Progenitor cell of endocrine pancreas (in vitro differentiated cells): ENCODE measurements around the gene ARHGAP26. TPM values are rescaled to one million over a fixed set of nuclear protein-coding genes. Genes with fewer than 3 reads are reported as not detected.

Experiments
- DNase-seq: peaks from one replicate; pipeline ENCODE4 v3.0.0; 2021; ENCODE audit warnings: low spot score; ENCODE audit not compliant: unreplicated experiment
- H3K27ac Mint-ChIP-seq: 2 replicates; pipeline ENCODE4 v1.8.0; 2021; ENCODE audit warnings: mild to moderate bottlenecking, moderate library complexity, mixed read lengths
- H3K27me3 Mint-ChIP-seq: 2 replicates; pipeline ENCODE4 v1.8.0; 2021; ENCODE audit warnings: mixed read lengths
- H3K36me3 Mint-ChIP-seq: 2 replicates; pipeline ENCODE4 v1.8.0; 2022; ENCODE audit warnings: mixed read lengths; ENCODE audit not compliant: insufficient read depth
- H3K4me1 Mint-ChIP-seq: 2 replicates; pipeline ENCODE4 v1.8.0; 2021; ENCODE audit warnings: low read depth, mixed read lengths
- H3K4me3 Mint-ChIP-seq: 2 replicates; pipeline ENCODE4 v1.8.0; 2021; ENCODE audit warnings: low read depth, mild to moderate bottlenecking, moderate library complexity, mixed read lengths
- H3K9me3 Mint-ChIP-seq: 2 replicates; pipeline ENCODE4 v1.8.0; 2021; ENCODE audit warnings: low read depth, mixed read lengths
- total RNA-seq: library from RNA; stranded (reverse); gene quantifications from 2 replicates; pipeline ENCODE4 v1.2.1, GENCODE V29; 2021
- TF ChIP-seq, protein P1 (sequence below): fragments of 200-600 bp; sonication (generic); IDR thresholded peaks from one replicate; pipeline ENCODE4 v1.5.0; 2021; ENCODE audit warnings: antibody characterized with exemption, mild to moderate bottlenecking; ENCODE audit not compliant: unreplicated experiment

ARHGAP26 gene
- total RNA-seq, 1 donor from 2014 or later: 21.3 TPM

DNA sequence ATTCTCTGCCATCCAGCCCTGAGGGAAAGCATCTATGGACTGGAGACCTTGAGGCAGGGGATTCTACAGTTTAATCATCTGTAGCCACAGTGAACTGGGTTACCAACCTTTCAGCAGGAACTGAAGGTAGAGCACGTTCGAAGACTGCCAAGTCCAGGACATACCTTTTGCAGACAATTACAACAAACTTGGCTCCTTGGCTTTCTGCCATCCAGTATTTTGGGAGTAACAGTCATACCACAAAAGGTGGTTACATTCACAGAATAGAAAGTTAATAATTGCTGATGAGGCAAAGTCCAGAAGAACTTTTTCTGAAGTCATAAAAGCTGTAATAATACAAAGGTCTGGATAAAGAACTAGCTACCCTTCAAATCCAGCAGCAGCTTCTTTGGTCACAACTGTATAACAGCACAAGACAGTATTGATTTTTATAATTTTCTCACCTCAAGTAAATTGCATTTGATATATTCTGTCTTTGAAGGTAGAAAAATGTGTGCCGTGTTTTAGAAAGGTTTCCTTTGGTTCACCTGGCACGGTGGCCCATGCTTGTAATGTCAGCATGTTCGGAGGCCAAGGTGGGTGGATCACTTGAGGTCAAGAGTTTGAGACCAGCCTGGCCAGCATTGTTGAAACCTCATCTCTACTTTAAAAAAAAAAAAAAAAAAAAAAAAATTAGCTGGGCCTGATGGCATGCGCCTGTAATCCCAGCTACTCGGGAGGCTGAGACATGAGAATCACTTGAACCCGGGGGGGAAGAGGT, 396.7 kb downstream of the ARHGAP26 start:
- Mint-ChIP-seq H3K4me3 (no peak overlapping the region), H3K9me3 (no peaks in the 10 kb centered on the region), H3K27ac (no peak overlapping the region), H3K36me3 (no peaks in the 10 kb centered on the region), H3K27me3 (no peaks in the 10 kb centered on the region), H3K4me1 (peaks cover 2% of the 10 kb centered on the region)
- no peak for DNase-seq
- TF ChIP-seq, protein P1, sequence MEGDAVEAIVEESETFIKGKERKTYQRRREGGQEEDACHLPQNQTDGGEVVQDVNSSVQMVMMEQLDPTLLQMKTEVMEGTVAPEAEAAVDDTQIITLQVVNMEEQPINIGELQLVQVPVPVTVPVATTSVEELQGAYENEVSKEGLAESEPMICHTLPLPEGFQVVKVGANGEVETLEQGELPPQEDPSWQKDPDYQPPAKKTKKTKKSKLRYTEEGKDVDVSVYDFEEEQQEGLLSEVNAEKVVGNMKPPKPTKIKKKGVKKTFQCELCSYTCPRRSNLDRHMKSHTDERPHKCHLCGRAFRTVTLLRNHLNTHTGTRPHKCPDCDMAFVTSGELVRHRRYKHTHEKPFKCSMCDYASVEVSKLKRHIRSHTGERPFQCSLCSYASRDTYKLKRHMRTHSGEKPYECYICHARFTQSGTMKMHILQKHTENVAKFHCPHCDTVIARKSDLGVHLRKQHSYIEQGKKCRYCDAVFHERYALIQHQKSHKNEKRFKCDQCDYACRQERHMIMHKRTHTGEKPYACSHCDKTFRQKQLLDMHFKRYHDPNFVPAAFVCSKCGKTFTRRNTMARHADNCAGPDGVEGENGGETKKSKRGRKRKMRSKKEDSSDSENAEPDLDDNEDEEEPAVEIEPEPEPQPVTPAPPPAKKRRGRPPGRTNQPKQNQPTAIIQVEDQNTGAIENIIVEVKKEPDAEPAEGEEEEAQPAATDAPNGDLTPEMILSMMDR: no peak

GRCh38 chr5:143168171-143168741, 398.1 kb downstream of the ARHGAP26 start:
- Mint-ChIP-seq H3K36me3 (no peaks in the 10 kb centered on the region), H3K27me3 (no peaks in the 10 kb centered on the region), H3K27ac (no peak overlapping the region), H3K4me3 (no peak overlapping the region), H3K9me3 (no peaks in the 10 kb centered on the region), H3K4me1 (peaks cover 2% of the 10 kb centered on the region)
- TF ChIP-seq, protein P1: no peak
- DNase-seq: no peak

- no peaks in the 10 kb centered on the region for H3K36me3 Mint-ChIP-seq
- TF ChIP-seq, protein P1: no peak
- no peaks in the 10 kb centered on the region for H3K27me3 Mint-ChIP-seq
- DNase-seq: no peak
- peaks cover 3% of the 10 kb centered on the region for H3K4me1 Mint-ChIP-seq
- no peaks in the 10 kb centered on the region for H3K9me3 Mint-ChIP-seq
- no peak overlapping the region for H3K4me3 Mint-ChIP-seq
- H3K27ac Mint-ChIP-seq: no peak overlapping the region
Measured at GRCh38 chr5:143168921-143169810, 399.0 kb downstream of the ARHGAP26 start.

DNA sequence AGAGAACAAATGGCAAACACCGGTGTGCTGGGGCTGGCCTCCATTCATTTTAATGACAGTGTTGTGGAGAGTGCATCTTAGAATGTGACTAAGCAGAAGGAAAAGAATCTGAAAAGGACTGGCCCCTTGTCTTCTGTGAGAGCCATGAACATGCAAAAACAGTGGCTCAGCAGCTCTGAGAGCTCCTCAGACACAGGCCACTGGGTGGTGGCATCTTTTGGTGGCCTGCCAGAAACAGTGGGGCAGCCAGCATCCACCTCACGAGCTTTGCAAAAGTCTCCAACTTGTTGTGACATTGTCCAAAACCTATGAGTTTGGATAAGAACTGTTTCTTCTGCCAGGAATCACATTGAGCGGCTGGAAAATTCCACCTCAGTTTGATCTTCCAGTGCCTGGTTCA, 399.9 kb downstream of the ARHGAP26 start:
- no peaks in the 10 kb centered on the region for H3K27me3 Mint-ChIP-seq
- no peak for DNase-seq
- no peak overlapping the region for H3K27ac Mint-ChIP-seq
- no peaks in the 10 kb centered on the region for H3K9me3 Mint-ChIP-seq
- no peaks in the 10 kb centered on the region for H3K36me3 Mint-ChIP-seq
- TF ChIP-seq, protein P1: no peak
- peaks cover 11% of the 10 kb centered on the region for H3K4me1 Mint-ChIP-seq
- no peak overlapping the region for H3K4me3 Mint-ChIP-seq

- H3K27me3 Mint-ChIP-seq: no peaks in the 10 kb centered on the region
- no peak overlapping the region for H3K27ac Mint-ChIP-seq
- H3K4me3 Mint-ChIP-seq: no peak overlapping the region
- DNase-seq: no peak
- H3K36me3 Mint-ChIP-seq: no peaks in the 10 kb centered on the region
- H3K4me1 Mint-ChIP-seq: peaks cover 12% of the 10 kb centered on the region
- H3K9me3 Mint-ChIP-seq: no peaks in the 10 kb centered on the region
- TF ChIP-seq, protein P1: no peak
Measured at GRCh38 chr5:143170977-143171376, 400.8 kb downstream of the ARHGAP26 start.
